Measurements from ENCODE around the gene URAD.
A peak's percentile ranks its signal among the peaks of the same experiment; 100 is the strongest.

URAD gene

DNA sequence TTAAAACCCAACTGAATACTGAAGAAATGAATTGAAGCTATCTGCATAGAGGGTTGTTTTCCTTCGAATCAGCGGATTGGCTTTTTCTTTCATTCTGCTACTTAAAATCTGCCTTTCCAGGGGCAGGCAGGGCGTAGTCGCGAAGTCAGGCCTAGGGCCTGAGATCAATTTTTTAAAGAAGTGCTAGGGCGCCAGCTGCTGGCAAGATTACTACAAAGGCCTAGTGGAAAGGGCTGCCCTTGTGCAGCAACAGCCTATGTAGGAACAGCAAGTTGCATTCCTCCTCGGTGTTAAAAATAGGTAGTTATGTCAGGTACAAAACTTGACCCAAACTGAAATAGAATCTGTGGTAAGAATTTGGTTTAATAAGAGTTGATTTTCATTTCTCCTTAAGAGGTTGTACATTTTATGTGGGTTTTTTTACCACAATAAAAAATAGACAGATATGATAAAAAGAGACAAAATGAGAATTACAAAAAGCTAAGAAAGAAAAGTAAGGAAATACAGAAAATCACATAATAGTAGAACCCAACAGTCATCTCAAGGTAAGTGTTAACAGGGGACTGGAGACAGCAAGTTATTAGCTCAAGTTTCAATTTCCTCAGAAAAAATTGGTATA is 9.5 kb upstream of the URAD start:
- TF ChIP-seq CTCF (conservative IDR thresholded peaks at IDR 0.05; ENCODE audit: low read length): peak; percentile 50
- DNase-seq (ENCODE audit: low read depth): peak; percentile 43
- H3K4me3 ChIP-seq (ENCODE audit: low read length): no peak overlapping the region

GRCh38 chr13:27991881-27992280 is 3.4 kb upstream of the URAD start:
- TF ChIP-seq CTCF (conservative IDR thresholded peaks at IDR 0.05; ENCODE audit: low read length): no peak
- no peak overlapping the region for H3K4me3 ChIP-seq (ENCODE audit: low read length)
- no peak for DNase-seq (ENCODE audit: low read depth)

DNA sequence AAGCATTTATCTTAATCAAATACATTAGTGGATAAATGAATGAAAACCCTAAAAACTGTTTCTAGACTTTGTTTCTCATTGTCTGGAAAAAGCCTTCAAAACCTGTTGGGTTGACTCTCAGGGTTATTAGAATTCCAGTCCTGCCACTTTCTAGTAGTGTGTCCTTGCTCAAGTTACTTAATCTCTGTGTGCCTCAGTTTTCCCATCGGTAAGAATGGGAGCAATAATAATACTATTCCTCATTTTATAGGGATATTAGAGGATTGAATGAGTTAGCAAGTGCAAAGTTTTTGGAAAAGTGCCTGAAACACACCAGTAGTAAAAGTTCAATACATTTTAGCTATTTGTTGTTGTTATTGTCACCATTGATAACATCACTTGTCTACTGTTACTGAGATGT is 2.9 kb downstream of the URAD start:
- DNase-seq (ENCODE audit: low read depth): no peak
- TF ChIP-seq CTCF (conservative IDR thresholded peaks at IDR 0.05; ENCODE audit: low read length): no peak
- no peak overlapping the region for H3K4me3 ChIP-seq (ENCODE audit: low read length)

DNA sequence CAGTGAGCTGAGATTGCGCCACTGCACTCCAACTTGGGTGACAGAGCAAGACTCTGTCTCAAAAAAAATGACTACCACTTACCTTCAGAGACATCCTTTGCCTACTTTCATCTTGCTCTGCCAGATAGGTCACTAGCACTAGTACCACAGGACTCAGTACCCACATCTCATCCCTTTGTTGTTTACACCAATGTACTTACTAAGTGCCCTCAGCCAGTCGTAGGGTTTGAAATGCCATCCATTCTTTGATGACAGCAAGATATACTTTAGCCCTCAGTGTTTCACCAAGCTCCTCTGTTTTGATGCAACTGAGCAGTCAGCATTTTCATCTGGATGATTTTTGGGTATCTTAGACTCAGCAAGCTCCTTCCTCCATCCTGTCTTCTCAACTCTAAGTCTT is 6.1 kb downstream of the URAD start:
- no peak for DNase-seq (ENCODE audit: low read depth)
- no peak for TF ChIP-seq CTCF (conservative IDR thresholded peaks at IDR 0.05; ENCODE audit: low read length)
- H3K4me3 ChIP-seq (ENCODE audit: low read length): no peak overlapping the region

DNA sequence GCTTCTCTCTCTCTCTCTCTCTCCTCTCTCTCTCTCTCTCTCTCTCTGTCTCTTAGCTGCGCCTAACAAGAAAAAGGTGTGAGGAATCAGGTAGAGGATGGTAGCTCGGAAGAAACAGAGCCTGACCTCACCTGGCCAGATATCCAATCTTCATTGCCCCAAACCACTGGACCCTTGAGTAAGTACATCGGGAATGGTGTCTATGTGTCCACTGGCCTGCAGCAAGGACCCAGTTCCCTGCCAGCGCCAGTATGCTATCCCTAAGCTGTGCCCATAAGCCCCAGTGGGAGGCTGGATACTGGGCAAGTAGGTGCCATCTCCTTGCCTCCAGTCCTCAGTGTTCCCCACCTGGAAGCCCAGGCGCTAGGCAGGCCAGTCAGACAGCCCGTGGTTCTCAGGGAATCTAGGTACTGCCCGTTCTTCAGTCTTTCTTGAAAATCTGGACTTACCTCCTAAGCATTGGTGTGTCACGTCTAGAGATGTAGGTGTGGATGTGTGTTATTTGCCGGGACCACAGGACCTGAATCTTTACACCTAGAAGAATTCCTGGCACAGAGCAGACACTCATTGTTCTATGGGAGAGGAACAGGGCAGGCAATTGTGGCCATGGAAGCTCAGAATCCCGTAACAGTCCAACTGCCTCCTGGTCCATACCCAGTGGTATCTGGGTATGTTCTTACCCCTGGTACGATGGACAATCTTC is 7.3 kb downstream of the URAD start:
- TF ChIP-seq CTCF (conservative IDR thresholded peaks at IDR 0.05; ENCODE audit: low read length): no peak
- no peak overlapping the region for H3K4me3 ChIP-seq (ENCODE audit: low read length)
- DNase-seq (ENCODE audit: low read depth): no peak

GRCh38 chr13:27980280-27980998 is 8.1 kb downstream of the URAD start:
- H3K4me3 ChIP-seq (ENCODE audit: low read length): no peak overlapping the region
- no peak for DNase-seq (ENCODE audit: low read depth)
- TF ChIP-seq CTCF (conservative IDR thresholded peaks at IDR 0.05; ENCODE audit: low read length): no peak
